SKM-1 (cell line): Measurements from ENCODE around the gene SLC25A25.

ENCODE experiments used
- DNase-seq: peaks from one replicate; lab custom pipeline; 2025; ENCODE audit not compliant: unreplicated experiment; lab: John Stamatoyannopoulos, UW

Gene SLC25A25

GRCh38 chr9:128143525-128144238, 75.7 kb downstream of the SLC25A25 start:
- no peak for DNase-seq

- no peak for DNase-seq
Measured at GRCh38 chr9:128144239-128145181, 76.5 kb downstream of the SLC25A25 start.

- no peak for DNase-seq
Measured at GRCh38 chr9:128145536-128145935, 77.5 kb downstream of the SLC25A25 start.

- no peak for DNase-seq
Measured at GRCh38 chr9:128145951-128146351, 77.9 kb downstream of the SLC25A25 start.

- no peak for DNase-seq
Measured at GRCh38 chr9:128146591-128147120, 78.6 kb downstream of the SLC25A25 start.

GRCh38 chr9:128148509-128149000, 80.5 kb downstream of the SLC25A25 start:
- DNase-seq, result no peak

- no peak for DNase-seq
Measured at GRCh38 chr9:128149001-128149701, 81.1 kb downstream of the SLC25A25 start, which contains the start of gene LCN2. Gene LCN2, plus strand, starts transcription at chr9:128149453. Its CDS starts 73 bp downstream, at chr9:128149526.

GRCh38 chr9:128149951-128150593, 82.0 kb downstream of the SLC25A25 start:
- DNase-seq, result no peak

- DNase-seq, result peak; percentile 21
Measured at GRCh38 chr9:128150594-128151308, 82.7 kb downstream of the SLC25A25 start.

- no peak for DNase-seq
Measured at GRCh38 chr9:128151309-128152132, 83.5 kb downstream of the SLC25A25 start.

- no peak for DNase-seq
Measured at GRCh38 chr9:128152133-128153059, 84.4 kb downstream of the SLC25A25 start.

- no peak for DNase-seq
Measured at GRCh38 chr9:128153060-128153946, 85.3 kb downstream of the SLC25A25 start.

GRCh38 chr9:128153947-128154695, 86.1 kb downstream of the SLC25A25 start:
- no peak for DNase-seq

- no peak for DNase-seq
Measured at GRCh38 chr9:128155736-128156500, 87.9 kb downstream of the SLC25A25 start.
